Fibroblast of mammary gland (primary cell): ENCODE measurements around the gene CLCN1.

Source experiments
- DNase-seq: peaks from one replicate; pipeline ENCODE4 v3.0.0-alpha.2; 2010; ENCODE audit warnings: low read depth
- H3K4me3 ChIP-seq: 2 replicates; pipeline ENCODE4 v1.5.1; 2011; ENCODE audit warnings: low read depth, mild to moderate bottlenecking, low read length, moderate library complexity; ENCODE audit not compliant: control insufficient read depth
- TF ChIP-seq, protein P1 (sequence below): conservative IDR thresholded peaks from 2 replicates; pipeline ENCODE4 v1.5.1; 2011; ENCODE audit warnings: low read depth, low read length, inconsistent platforms; ENCODE audit not compliant: control insufficient read depth, insufficient read depth

The CLCN1 gene

DNA sequence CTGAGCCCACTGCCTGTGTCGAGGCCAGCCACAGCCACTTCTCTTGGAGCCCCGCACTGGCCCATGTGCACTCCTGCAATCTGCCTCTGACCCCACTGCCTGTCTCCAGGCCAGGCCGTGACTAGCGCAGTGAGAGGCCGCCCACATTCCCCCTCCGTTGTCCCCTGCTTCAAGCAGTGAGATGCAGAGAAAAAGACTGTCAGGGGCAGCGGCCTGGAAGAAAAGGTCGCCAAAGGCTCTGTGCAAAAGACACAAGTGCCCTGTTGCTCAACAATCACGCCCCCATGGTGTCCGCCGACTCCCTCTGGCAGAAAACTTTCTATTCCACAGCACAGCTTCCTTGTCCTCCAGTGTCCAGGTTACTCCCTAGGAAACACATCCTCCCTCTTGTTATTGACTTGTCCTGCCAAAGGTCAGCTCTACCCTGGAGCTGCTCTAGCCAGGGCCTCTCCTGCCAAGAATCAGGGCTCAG lies 36.7 kb downstream of the CLCN1 start:
- no peak overlapping the region for H3K4me3 ChIP-seq
- no peak for DNase-seq
- TF ChIP-seq, protein P1, sequence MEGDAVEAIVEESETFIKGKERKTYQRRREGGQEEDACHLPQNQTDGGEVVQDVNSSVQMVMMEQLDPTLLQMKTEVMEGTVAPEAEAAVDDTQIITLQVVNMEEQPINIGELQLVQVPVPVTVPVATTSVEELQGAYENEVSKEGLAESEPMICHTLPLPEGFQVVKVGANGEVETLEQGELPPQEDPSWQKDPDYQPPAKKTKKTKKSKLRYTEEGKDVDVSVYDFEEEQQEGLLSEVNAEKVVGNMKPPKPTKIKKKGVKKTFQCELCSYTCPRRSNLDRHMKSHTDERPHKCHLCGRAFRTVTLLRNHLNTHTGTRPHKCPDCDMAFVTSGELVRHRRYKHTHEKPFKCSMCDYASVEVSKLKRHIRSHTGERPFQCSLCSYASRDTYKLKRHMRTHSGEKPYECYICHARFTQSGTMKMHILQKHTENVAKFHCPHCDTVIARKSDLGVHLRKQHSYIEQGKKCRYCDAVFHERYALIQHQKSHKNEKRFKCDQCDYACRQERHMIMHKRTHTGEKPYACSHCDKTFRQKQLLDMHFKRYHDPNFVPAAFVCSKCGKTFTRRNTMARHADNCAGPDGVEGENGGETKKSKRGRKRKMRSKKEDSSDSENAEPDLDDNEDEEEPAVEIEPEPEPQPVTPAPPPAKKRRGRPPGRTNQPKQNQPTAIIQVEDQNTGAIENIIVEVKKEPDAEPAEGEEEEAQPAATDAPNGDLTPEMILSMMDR: no peak

DNA sequence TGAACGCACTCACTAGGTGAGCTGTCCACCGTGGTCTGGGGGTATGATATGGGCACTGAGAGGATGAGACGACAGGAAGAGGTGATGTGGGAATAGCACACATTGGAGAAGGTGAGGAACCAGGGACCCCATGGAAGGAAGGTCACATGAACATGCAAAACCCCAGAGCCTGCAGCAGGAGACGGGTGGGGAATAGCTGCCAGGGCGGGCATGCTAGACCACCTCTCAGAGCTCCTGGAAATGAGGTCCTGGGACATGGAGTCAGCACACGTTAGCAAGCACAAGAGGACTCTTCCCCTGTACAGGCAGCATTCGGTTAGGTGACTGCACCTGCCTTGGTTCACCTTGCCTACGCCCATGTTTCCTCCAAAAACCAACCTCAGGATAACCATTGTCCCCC lies 38.5 kb downstream of the CLCN1 start:
- no peak overlapping the region for H3K4me3 ChIP-seq
- DNase-seq: no peak
- TF ChIP-seq, protein P1: no peak

DNA sequence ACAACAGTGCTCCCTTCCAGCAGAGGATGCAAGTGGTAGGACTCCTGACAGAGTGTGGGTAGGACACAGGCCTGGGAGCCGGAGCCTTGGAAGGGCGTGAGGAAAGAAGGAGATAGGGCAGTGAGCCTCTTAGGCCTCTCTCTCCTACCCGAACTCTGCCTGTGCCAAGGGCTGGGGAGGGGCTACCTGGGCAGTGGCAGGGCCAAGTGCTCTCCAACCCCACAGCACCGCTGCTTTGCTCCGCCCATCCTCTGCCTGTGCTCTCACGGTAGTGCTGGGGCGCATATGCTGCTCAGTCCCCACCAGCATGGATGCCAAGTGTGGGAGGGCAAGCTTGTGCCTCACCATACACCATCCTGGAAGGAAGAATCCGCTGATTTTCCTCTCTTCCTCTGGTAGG lies 39.1 kb downstream of the CLCN1 start:
- TF ChIP-seq, protein P1: no peak
- no peak overlapping the region for H3K4me3 ChIP-seq
- no peak for DNase-seq

DNA sequence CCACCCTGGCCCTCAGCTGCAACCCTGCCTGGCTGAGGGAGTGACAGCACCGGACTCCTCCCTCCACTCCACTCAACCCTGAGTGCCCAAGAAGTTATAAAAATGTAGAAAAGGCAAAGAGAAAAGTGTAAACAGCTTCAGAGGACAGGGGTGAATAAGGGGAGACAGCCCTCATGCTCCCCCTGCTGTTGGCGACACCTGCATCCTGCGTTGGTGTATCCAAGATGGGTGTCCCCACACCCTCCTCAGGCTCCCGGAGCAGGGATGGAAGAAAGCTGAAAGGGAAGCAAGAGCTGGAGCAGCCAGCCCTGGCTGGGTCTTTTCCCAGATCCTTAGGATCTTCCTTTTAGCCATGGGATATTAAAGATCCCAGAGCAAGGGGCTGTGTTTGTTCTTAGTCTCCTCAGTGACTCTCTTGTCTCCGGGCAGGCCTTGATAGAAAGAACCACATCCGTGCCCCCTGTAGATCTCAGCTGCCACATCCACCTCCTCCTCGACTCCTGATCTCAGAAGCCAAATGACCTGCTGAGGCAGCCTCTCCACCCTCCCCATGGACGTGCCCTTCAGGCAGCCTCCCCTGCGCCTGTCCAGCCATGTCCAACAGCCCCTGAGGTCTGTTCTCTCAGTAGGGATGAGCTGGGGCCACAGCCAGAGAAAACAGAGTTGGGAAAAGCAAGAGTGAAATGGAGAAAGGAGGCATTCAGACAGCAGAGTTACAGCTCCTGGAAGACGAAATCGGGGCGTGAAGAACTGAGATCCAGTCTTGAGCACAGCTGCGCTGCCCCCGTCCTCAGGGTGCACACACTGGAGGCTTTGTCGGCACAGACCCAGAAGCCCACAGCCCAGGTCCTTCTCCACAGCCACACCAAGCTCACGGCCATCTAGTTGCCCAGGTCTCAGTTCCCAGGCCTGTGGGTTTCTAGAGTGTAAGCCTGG lies 39.8 kb downstream of the CLCN1 start:
- H3K4me3 ChIP-seq: no peak overlapping the region
- TF ChIP-seq, protein P1: no peak
- no peak for DNase-seq

DNA sequence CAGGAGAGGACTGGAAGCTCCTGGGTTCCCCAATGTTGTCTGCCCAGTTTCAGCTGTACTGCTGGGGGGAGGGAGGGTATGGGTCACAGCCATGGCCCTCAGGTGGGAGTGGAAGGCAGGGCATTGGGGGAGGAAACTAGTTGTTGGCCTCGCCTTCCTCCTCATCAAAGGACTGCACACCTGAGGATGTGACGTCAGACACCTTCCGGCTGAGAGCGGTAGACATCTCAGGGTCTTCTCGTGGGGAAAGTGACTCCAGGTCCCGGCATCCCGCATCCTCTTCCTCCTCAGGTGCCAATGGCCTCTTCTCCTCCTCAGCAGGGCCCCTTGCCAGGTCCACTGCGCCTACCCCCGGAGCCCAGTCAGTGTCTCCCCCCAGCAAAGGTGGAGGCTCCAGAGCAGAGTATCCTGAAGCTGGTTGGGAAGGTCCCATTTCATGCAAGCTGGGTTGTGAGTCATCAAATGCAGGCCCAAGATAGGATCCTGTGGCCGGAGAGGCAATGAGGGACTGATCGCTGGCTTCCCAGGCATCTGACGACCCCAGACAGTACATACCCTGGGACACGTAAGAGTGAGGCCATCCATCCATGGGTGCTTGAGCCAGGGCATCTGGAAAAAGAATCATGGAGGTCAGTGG lies 40.6 kb downstream of the CLCN1 start:
- H3K4me3 ChIP-seq: no peak overlapping the region
- no peak for DNase-seq
- TF ChIP-seq, protein P1: no peak

DNA sequence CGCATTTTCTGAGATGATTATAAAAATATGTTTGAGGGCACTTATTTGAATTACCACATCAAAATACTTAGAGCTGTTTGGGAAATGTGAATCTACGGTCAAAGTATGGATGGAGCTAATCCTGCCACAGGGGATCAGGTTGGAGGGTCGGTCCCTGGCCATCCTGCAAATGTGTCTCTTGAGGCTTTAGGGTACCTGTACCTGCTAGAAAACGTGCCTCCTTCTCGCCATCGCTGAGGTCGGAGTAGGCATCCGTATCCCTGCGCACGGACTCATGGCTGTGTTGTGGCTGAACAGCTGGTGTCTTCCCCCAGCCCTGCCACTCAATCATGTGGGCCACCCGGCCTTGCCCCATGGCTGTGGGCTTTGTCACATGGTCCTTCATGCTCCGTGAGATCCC lies 42.7 kb downstream of the CLCN1 start:
- H3K4me3 ChIP-seq: no peak overlapping the region
- TF ChIP-seq, protein P1: no peak
- no peak for DNase-seq
